Measurements from ENCODE around the gene MYBPC3. TPM values are rescaled to one million over a fixed set of nuclear protein-coding genes. Genes with fewer than 3 reads are reported as not detected.

The MYBPC3 gene
- total RNA-seq, 1 donor from 2014 or later = not detected

- H3K27me3 Mint-ChIP-seq (ENCODE audit: unreplicated experiment) = no peaks in the 10 kb centered on the region
- no peak overlapping the region for H3K27ac Mint-ChIP-seq (ENCODE audit: unreplicated experiment)
- H3K4me3 Mint-ChIP-seq (ENCODE audit: unreplicated experiment) = no peak overlapping the region
- DNase-seq = no peak
- no peaks in the 10 kb centered on the region for H3K36me3 Mint-ChIP-seq (ENCODE audit: unreplicated experiment)
- H3K9me3 Mint-ChIP-seq (ENCODE audit: unreplicated experiment) = peaks cover 4% of the 10 kb centered on the region
- H3K4me1 Mint-ChIP-seq (ENCODE audit: low read depth, unreplicated experiment) = no peaks in the 10 kb centered on the region
- no peak for TF ChIP-seq CTCF (IDR thresholded peaks at IDR 0.05; ENCODE audit: partially characterized antibody, unreplicated experiment)
These were observed 6.7 kb upstream of the MYBPC3 start for GRCh38 chr11:47359162-47359561.

GRCh38 chr11:47358731-47359051 is 6.2 kb upstream of the MYBPC3 start:
- Mint-ChIP-seq H3K9me3 (ENCODE audit: unreplicated experiment) (peaks cover 5% of the 10 kb centered on the region), H3K36me3 (ENCODE audit: unreplicated experiment) (no peaks in the 10 kb centered on the region), H3K27me3 (ENCODE audit: unreplicated experiment) (no peaks in the 10 kb centered on the region), H3K4me3 (ENCODE audit: unreplicated experiment) (no peak overlapping the region), H3K4me1 (ENCODE audit: low read depth, unreplicated experiment) (no peaks in the 10 kb centered on the region), H3K27ac (ENCODE audit: unreplicated experiment) (no peak overlapping the region)
- TF ChIP-seq CTCF (IDR thresholded peaks at IDR 0.05; ENCODE audit: partially characterized antibody, unreplicated experiment) = no peak
- no peak for DNase-seq

- no peaks in the 10 kb centered on the region for H3K36me3 Mint-ChIP-seq (ENCODE audit: unreplicated experiment)
- H3K9me3 Mint-ChIP-seq (ENCODE audit: unreplicated experiment) = peaks cover 5% of the 10 kb centered on the region
- no peak overlapping the region for H3K4me3 Mint-ChIP-seq (ENCODE audit: unreplicated experiment)
- no peak for TF ChIP-seq CTCF (IDR thresholded peaks at IDR 0.05; ENCODE audit: partially characterized antibody, unreplicated experiment)
- no peak overlapping the region for H3K27ac Mint-ChIP-seq (ENCODE audit: unreplicated experiment)
- no peaks in the 10 kb centered on the region for H3K27me3 Mint-ChIP-seq (ENCODE audit: unreplicated experiment)
- no peaks in the 10 kb centered on the region for H3K4me1 Mint-ChIP-seq (ENCODE audit: low read depth, unreplicated experiment)
- DNase-seq = no peak
These were observed 5.7 kb upstream of the MYBPC3 start for GRCh38 chr11:47357985-47358730.

GRCh38 chr11:47356998-47357329 is 4.5 kb upstream of the MYBPC3 start:
- Mint-ChIP-seq H3K4me1 (ENCODE audit: low read depth, unreplicated experiment) (no peaks in the 10 kb centered on the region), H3K36me3 (ENCODE audit: unreplicated experiment) (no peaks in the 10 kb centered on the region), H3K27me3 (ENCODE audit: unreplicated experiment) (no peaks in the 10 kb centered on the region), H3K9me3 (ENCODE audit: unreplicated experiment) (peaks cover 5% of the 10 kb centered on the region), H3K4me3 (ENCODE audit: unreplicated experiment) (no peak overlapping the region), H3K27ac (ENCODE audit: unreplicated experiment) (no peak overlapping the region)
- TF ChIP-seq CTCF (IDR thresholded peaks at IDR 0.05; ENCODE audit: partially characterized antibody, unreplicated experiment) = no peak
- no peak for DNase-seq

- H3K4me3 Mint-ChIP-seq (ENCODE audit: unreplicated experiment) = no peak overlapping the region
- no peaks in the 10 kb centered on the region for H3K27me3 Mint-ChIP-seq (ENCODE audit: unreplicated experiment)
- H3K27ac Mint-ChIP-seq (ENCODE audit: unreplicated experiment) = no peak overlapping the region
- no peak for TF ChIP-seq CTCF (IDR thresholded peaks at IDR 0.05; ENCODE audit: partially characterized antibody, unreplicated experiment)
- DNase-seq = no peak
- peaks cover 5% of the 10 kb centered on the region for H3K9me3 Mint-ChIP-seq (ENCODE audit: unreplicated experiment)
- H3K4me1 Mint-ChIP-seq (ENCODE audit: low read depth, unreplicated experiment) = no peaks in the 10 kb centered on the region
- no peaks in the 10 kb centered on the region for H3K36me3 Mint-ChIP-seq (ENCODE audit: unreplicated experiment)
These were observed 3.9 kb upstream of the MYBPC3 start for GRCh38 chr11:47356129-47356997.

Measured in glutamatergic neuron (in vitro differentiated cells).